Prostate gland (tissue), 2 donors: Measurements from ENCODE around the gene FBLN5. TPM values are rescaled to one million over a fixed set of nuclear protein-coding genes. Genes with fewer than 3 reads are reported as not detected.

Source experiments
- DNase-seq: peaks from one replicate; pipeline ENCODE4 v3.0.0-alpha.2; 2019; ENCODE audit warnings: low spot score
- H3K27ac ChIP-seq, 2 donors: fragments of 200-600 bp; sonication (generic); 2 replicates each; pipeline ENCODE4 v1.5.1; 2017 to 2019
- H3K27me3 ChIP-seq: fragments of 200-600 bp; sonication (generic); replicated peaks from 2 replicates; pipeline ENCODE4 v1.5.1; 2019; ENCODE audit not compliant: insufficient read depth
- H3K36me3 ChIP-seq, 2 donors: fragments of 200-600 bp; sonication (generic); 1 replicate in 1 of 2; 2 replicates in 1 of 2; pipeline versions ENCODE4 v1.5.1 to v1.8.1; 2017 to 2019
- H3K4me1 ChIP-seq: fragments of 200-600 bp; sonication (generic); replicated peaks from 2 replicates; pipeline ENCODE4 v1.5.1; 2019
- H3K4me3 ChIP-seq, 2 donors: fragments of 200-600 bp; sonication (generic); 2 replicates each; pipeline ENCODE4 v1.5.1; 2017 to 2019
- H3K9me3 ChIP-seq: fragments of 200-600 bp; sonication (generic); 2 replicates; pipeline ENCODE4 v1.5.1; 2017
- POLR2A ChIP-seq: fragments of 450-650 bp; IDR thresholded peaks from one replicate; pipeline ENCODE4 v1.6.1; 2016; ENCODE audit warnings: antibody characterized with exemption, mild to moderate bottlenecking
- POLR2AphosphoS5 ChIP-seq: sonication (generic); formaldehyde crosslinking; IDR thresholded peaks from one replicate; pipeline ENCODE4 v1.6.1; 2017; ENCODE audit warnings: antibody characterized with exemption
- WGBS: methylation state at CpG from one replicate; pipeline ENCODE4 v1.1.5; 2018; 5-methylcytosine and 5-hydroxymethylcytosine counted together
- intact Hi-C: fragments of 100-400 bp; cut with DNase I; formaldehyde crosslinking; loops from one replicate; pipeline ENCODE4 v1.14.2; 2022
- total RNA-seq, 2 donors: library from RNA; depleted of rRNA; stranded (reverse); fragments of >200 nt; gene quantifications; one replicate each; pipeline ENCODE4 v1.1.0, GENCODE V29; 2016
- TF ChIP-seq, protein P1 (sequence below), 4 experiments: fragments of 200-600 bp in 2 of 4; fragments of 450-650 bp in 2 of 4; sonication (generic) in 2 of 4; IDR thresholded peaks; 1 replicate in 3 of 4; 2 replicates in 1 of 4; pipeline ENCODE4 v1.5.1; 2016 to 2019; ENCODE audit warnings: antibody characterized with exemption in 4 of 4, mild to moderate bottlenecking in 2 of 4, moderate library complexity in 2 of 4

Gene FBLN5
- total RNA-seq, 2 donors from 2014 or later: 12.5 to 125 TPM

DNA sequence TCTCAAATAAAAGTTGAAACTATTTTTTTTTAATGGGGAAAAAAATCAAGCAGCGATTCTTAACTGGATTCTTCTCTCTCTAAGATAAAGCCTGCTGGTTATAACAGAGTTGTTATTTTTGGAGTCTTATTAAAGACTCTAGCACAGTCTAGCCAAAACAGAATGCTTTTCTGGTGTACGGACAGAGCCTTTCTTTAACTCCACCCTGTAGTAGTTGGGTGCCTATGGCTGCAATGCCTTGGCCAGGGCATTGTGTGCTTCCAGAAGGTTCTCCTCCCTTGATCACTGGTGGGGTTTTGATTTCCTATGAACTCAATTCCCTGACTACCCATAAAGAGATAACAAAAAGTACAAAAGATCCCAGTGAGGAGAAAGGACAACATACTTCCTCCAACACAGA lies 44.4 kb downstream of the FBLN5 start:
- no peak for DNase-seq
- H3K36me3 ChIP-seq: no peaks in the 10 kb centered on the region
- H3K9me3 ChIP-seq: no peaks in the 10 kb centered on the region
- no peaks in the 10 kb centered on the region for H3K4me1 ChIP-seq
- 60% methylated on average over 2 of the region's 2 CpGs for WGBS
- H3K4me3 ChIP-seq: no peak overlapping the region
- no peaks in the 10 kb centered on the region for H3K27me3 ChIP-seq
- no peak for TF ChIP-seq POLR2AphosphoS5
- TF ChIP-seq POLR2A: no peak
- TF ChIP-seq, protein P1, sequence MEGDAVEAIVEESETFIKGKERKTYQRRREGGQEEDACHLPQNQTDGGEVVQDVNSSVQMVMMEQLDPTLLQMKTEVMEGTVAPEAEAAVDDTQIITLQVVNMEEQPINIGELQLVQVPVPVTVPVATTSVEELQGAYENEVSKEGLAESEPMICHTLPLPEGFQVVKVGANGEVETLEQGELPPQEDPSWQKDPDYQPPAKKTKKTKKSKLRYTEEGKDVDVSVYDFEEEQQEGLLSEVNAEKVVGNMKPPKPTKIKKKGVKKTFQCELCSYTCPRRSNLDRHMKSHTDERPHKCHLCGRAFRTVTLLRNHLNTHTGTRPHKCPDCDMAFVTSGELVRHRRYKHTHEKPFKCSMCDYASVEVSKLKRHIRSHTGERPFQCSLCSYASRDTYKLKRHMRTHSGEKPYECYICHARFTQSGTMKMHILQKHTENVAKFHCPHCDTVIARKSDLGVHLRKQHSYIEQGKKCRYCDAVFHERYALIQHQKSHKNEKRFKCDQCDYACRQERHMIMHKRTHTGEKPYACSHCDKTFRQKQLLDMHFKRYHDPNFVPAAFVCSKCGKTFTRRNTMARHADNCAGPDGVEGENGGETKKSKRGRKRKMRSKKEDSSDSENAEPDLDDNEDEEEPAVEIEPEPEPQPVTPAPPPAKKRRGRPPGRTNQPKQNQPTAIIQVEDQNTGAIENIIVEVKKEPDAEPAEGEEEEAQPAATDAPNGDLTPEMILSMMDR (IDR thresholded peaks at IDR 0.05): no peak
- H3K27ac ChIP-seq: peak overlapping the region in 1 of 2 donors; percentile 26
- intact Hi-C loops: no loop called here

DNA sequence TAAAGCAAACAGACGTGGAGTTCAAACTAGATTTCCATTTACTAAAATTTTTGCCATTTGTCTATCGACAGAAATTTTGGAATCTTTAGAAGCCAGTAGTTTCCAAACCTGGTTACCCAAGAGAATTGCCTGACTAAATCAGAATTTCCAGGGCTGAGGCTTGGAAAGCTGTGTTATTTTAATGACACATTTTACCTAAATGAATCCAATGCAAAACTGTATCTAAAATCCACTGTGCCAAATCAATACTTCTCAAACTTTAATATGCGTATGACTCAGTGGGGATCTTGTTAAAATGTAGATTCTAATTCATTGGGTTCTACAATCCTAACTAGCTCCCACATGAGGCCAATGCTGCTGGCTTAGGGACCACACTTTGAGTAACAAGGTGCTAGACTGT lies 45.2 kb downstream of the FBLN5 start:
- 96% methylated on average over 3 of the region's 3 CpGs for WGBS
- DNase-seq: no peak
- H3K27ac ChIP-seq: peak overlapping the region in 1 of 2 donors; percentile 18
- H3K4me1 ChIP-seq: no peaks in the 10 kb centered on the region
- TF ChIP-seq, protein P1 (IDR thresholded peaks at IDR 0.05): no peak
- TF ChIP-seq POLR2AphosphoS5: no peak
- no peak for TF ChIP-seq POLR2A
- intact Hi-C loops: no loop called here
- no peaks in the 10 kb centered on the region for H3K36me3 ChIP-seq
- H3K27me3 ChIP-seq: no peaks in the 10 kb centered on the region
- no peak overlapping the region for H3K4me3 ChIP-seq
- no peaks in the 10 kb centered on the region for H3K9me3 ChIP-seq

DNA sequence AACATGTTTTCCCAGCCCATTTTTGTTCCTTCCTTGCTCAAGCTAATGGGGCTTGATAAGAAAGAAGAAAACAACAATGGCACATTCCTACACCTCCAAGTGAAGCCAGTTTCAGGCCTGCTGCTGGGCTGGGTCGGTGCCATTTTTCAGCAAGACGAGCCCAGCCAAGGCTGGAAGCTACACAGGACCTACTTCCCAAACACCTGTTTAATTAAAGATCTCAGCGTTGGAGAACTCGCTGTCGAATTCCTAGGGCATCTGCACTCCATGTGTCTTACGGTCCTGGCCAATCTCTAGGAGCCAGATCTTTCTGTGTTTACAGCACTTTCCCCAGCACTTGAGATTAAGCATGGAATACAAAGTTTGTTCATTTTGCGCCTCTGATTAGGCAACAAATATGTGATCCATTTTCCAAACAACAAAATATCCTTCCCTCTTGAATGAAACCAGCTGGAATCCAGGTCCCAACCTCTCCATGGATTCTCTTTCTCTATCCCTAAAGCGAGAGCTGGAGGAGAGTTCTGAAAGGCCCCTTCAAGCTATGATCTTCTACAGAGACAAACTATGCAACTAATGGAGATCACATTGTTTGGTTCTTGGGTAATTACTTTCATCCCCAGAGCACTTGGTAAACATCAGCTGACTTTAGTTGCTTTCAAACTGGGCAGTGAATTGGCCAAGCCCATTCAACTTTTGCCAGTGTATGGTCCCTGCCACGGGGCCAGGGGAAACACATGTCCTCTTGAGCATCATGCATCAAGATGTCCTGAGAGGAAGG lies 45.9 kb downstream of the FBLN5 start:
- DNase-seq: no peak
- intact Hi-C loops: no loop called here
- no peaks in the 10 kb centered on the region for H3K9me3 ChIP-seq
- H3K4me3 ChIP-seq: no peak overlapping the region
- TF ChIP-seq POLR2AphosphoS5: no peak
- TF ChIP-seq, protein P1 (IDR thresholded peaks at IDR 0.05): no peak
- no peak for TF ChIP-seq POLR2A
- H3K36me3 ChIP-seq: no peaks in the 10 kb centered on the region
- H3K27me3 ChIP-seq: no peaks in the 10 kb centered on the region
- WGBS: 65% methylated on average over 9 of the region's 9 CpGs
- no peak overlapping the region for H3K27ac ChIP-seq
- H3K4me1 ChIP-seq: no peaks in the 10 kb centered on the region

DNA sequence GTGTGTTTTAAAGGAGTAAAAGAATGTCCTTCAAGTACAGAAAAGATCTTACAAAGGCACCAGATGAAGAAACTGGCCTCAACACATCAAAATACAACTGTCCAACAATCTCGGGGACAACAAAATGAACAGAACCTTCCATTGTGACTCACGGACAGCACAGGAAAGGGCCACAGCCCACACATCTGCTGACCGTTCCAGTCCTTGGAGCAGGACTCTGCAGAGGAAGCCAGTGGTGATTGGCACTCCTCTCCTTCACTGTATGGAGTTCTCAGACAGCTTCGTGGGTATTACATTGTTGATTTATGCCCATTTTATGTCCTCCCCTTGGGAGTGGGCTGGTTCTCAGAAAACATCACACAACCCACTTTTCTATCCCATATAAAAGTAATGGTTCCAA lies 47.7 kb downstream of the FBLN5 start:
- Histone ChIP-seq H3K27me3 (no peaks in the 10 kb centered on the region), H3K4me1 (no peaks in the 10 kb centered on the region), H3K36me3 (no peaks in the 10 kb centered on the region), H3K4me3 (no peak overlapping the region), H3K27ac (peak overlapping the region in 1 of 2 donors; percentile 17), H3K9me3 (no peaks in the 10 kb centered on the region)
- no peak for DNase-seq
- TF ChIP-seq POLR2A: no peak
- no peak for TF ChIP-seq POLR2AphosphoS5
- TF ChIP-seq, protein P1 (IDR thresholded peaks at IDR 0.05): no peak
- WGBS: 75% methylated on average over 4 of the region's 4 CpGs
- intact Hi-C loops: no loop called here

DNA sequence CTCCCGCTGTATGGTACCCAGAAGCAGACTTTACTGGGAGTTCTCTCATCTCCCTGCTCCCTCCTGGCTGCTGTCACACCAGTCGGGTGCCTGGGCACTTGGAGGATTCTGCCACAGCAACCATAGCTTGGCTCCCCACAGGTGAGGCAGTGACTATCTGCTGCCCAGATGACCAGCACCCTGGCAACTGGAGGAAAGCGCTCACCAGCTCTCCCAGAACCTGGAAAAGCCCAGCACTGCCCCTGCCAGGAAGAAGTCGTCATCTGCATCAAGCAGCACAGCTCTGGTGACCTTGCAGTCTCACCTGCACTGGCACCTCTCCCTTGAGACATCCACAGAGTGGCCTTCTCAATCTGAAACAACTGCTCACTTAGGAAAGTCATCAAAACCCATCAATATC lies 48.3 kb downstream of the FBLN5 start:
- WGBS: 93% methylated on average over 4 of the region's 4 CpGs

More for the DNA sequence above, 48.3 kb downstream of the FBLN5 start:
- peak overlapping the region in 1 of 2 donors; percentile 17 for H3K27ac ChIP-seq
- DNase-seq: no peak
- no peaks in the 10 kb centered on the region for H3K27me3 ChIP-seq
- intact Hi-C loops: no loop called here
- TF ChIP-seq, protein P1 (IDR thresholded peaks at IDR 0.05): no peak
- TF ChIP-seq POLR2A (no peak), POLR2AphosphoS5 (no peak)
- H3K4me3 ChIP-seq: no peak overlapping the region
- H3K4me1 ChIP-seq: no peaks in the 10 kb centered on the region
- no peaks in the 10 kb centered on the region for H3K9me3 ChIP-seq
- H3K36me3 ChIP-seq: no peaks in the 10 kb centered on the region
